Right lobe of liver (tissue), 4 donors: ENCODE results near the gene ZCCHC24.

Experiments used
- CTCF ChIP-seq, 4 donors: fragments of 200-600 bp in 3 of 4; fragments of 450-650 bp in 1 of 4; IDR thresholded peaks; one replicate each; pipeline versions ENCODE4 v1.5.1 to v1.8.0; 2016 to 2022; ENCODE audit warnings: antibody characterized with exemption in 4 of 4, mild to moderate bottlenecking in 2 of 4
- POLR2A ChIP-seq: fragments of 450-650 bp; IDR thresholded peaks from one replicate; pipeline ENCODE4 v1.6.1; 2017; ENCODE audit warnings: antibody characterized with exemption, mild to moderate bottlenecking
- donor health status: DM: no; HTN: no; CAD: no.
- donor health status: DM: no; HTN: no; CAD: no.
- donor health status: DM: no; HTN: yes; CAD: no.

GRCh38 chr10:79359816-79360498 lies 85.5 kb downstream of the ZCCHC24 start:
- no peak for TF ChIP-seq CTCF (IDR thresholded peaks at IDR 0.05)
- TF ChIP-seq POLR2A: no peak
